PC-9 (cell line): ENCODE results near the gene NCF4. TPM values are rescaled to one million over a fixed set of nuclear protein-coding genes. Genes with fewer than 3 reads are reported as not detected.

ENCODE experiments used
- BruUV-seq: library from RNA; stranded (reverse); fragments of 400-500 nt; replicated peaks from 2 replicates; lab custom pipeline; 2021; lab: Mats Ljungman, UMichigan
- CTCF ChIA-PET: fragments of 300-600 bp; sonication (Branson Sonifier 250); formaldehyde crosslinking; loops from one replicate; lab custom pipeline; 2022; ENCODE audit warnings: antibody characterized with exemption; lab: Charles Lee
- POLR2A ChIA-PET: fragments of 300-600 bp; sonication (Branson Sonifier 250); formaldehyde crosslinking; loops from one replicate; lab custom pipeline; 2022; ENCODE audit warnings: antibody characterized with exemption; ENCODE audit not compliant: unreplicated experiment; lab: Charles Lee
- DNase-seq, 2 experiments: peaks; one replicate each; pipeline versions ENCODE4 v3.0.0 to v3.0.0-alpha.2; 2015 to 2022; ENCODE audit warnings: mixed read lengths in 1 of 2
- H2AFZ ChIP-seq: fragments of 200-600 bp; sonication (generic); 2 replicates; pipeline ENCODE4 v1.8.1; 2017; ENCODE audit warnings: antibody characterized with exemption
- H3F3A ChIP-seq: fragments of 200-600 bp; sonication (generic); 2 replicates; pipeline ENCODE4 v1.8.1; 2017; ENCODE audit warnings: antibody characterized with exemption, mild to moderate bottlenecking, low read depth; ENCODE audit not compliant: insufficient read depth
- H3K27ac ChIP-seq: fragments of 200-600 bp; sonication (generic); 2 replicates; pipeline ENCODE4 v1.6.1; 2016; ENCODE audit warnings: mixed run types
- H3K27me3 ChIP-seq: fragments of 200-600 bp; sonication (generic); 2 replicates; pipeline ENCODE4 v1.6.1; 2016; ENCODE audit warnings: low read depth, mixed run types; ENCODE audit not compliant: insufficient read depth
- H3K36me3 ChIP-seq: fragments of 200-600 bp; sonication (generic); 2 replicates; pipeline ENCODE4 v1.6.1; 2016; ENCODE audit warnings: low read depth, mixed run types
- H3K4me1 ChIP-seq: fragments of 200-600 bp; sonication (generic); replicated peaks from 2 replicates; pipeline ENCODE4 v1.6.1; 2016; ENCODE audit warnings: mixed run types; ENCODE audit not compliant: insufficient read depth
- H3K4me2 ChIP-seq: fragments of 200-600 bp; sonication (generic); 2 replicates; pipeline ENCODE4 v1.6.1; 2017; ENCODE audit warnings: mixed run types
- H3K4me3 ChIP-seq: fragments of 200-600 bp; sonication (generic); 2 replicates; pipeline ENCODE4 v1.6.1; 2016; ENCODE audit warnings: mixed run types
- H3K79me2 ChIP-seq: fragments of 200-600 bp; sonication (generic); 2 replicates; pipeline ENCODE4 v1.6.1; 2017; ENCODE audit warnings: low read depth, mixed run types
- H3K9me2 ChIP-seq: fragments of 200-600 bp; sonication (generic); 2 replicates; pipeline ENCODE4 v1.8.1; 2017; ENCODE audit warnings: mild to moderate bottlenecking; ENCODE audit not compliant: insufficient read depth
- H3K9me3 ChIP-seq: fragments of 200-600 bp; sonication (generic); 2 replicates; pipeline ENCODE4 v1.8.1; 2016; ENCODE audit warnings: low read depth; ENCODE audit not compliant: insufficient read depth
- H4K20me1 ChIP-seq: fragments of 200-600 bp; sonication (generic); 2 replicates; pipeline ENCODE4 v1.8.1; 2017; ENCODE audit not compliant: insufficient read depth
- EZH2 ChIP-seq: fragments of 200-600 bp; sonication (generic); IDR thresholded peaks from 2 replicates; pipeline ENCODE4 v1.8.0; 2017; ENCODE audit warnings: antibody characterized with exemption, low read depth
- intact Hi-C: fragments of 100-400 bp; cut with micrococcal nuclease; formaldehyde crosslinking; loops from one replicate; pipeline ENCODE4 v1.10.0; 2022; ENCODE audit not compliant: unreplicated experiment
- total RNA-seq: library from RNA; stranded (reverse); gene quantifications from 2 replicates; pipeline ENCODE4 v1.2.3, GENCODE V29; 2021
- TF ChIP-seq, protein P1 (sequence below): fragments of 200-600 bp; sonication (generic); conservative IDR thresholded peaks from 2 replicates; pipeline ENCODE4 v1.6.1; 2017; ENCODE audit warnings: mixed run types, antibody characterized with exemption, mild to moderate bottlenecking, moderate library complexity

The NCF4 gene
- total RNA-seq, 1 experiment from 2014 or later = 3.9 TPM

GRCh38 chr22:36830601-36831000 is 30.2 kb upstream of the NCF4 start:
- Histone ChIP-seq H3K9me2 (no peaks in the 10 kb centered on the region), H3K9me3 (peaks cover 3% of the 10 kb centered on the region; the same call in 1 of the 2 replicates), H3K27me3 (no peaks in the 10 kb centered on the region), H3K4me2 (no peak overlapping the region), H3K4me1 (peaks cover 4% of the 10 kb centered on the region; the same call in 1 of the 2 replicates), H3K4me3 (no peak overlapping the region), H3K36me3 (no peaks in the 10 kb centered on the region), H3K27ac (no peak overlapping the region), H2AFZ (no peak overlapping the region), H4K20me1 (no peaks in the 10 kb centered on the region), H3F3A (0 out of 2 replicates have a peak, but pooled peaks cover 3% of the 10 kb centered on the region), H3K79me2 (no peaks in the 10 kb centered on the region)
- ChIA-PET CTCF (no interaction called here), POLR2A (interaction anchor here (0.8 kb wide), 1 partner anchor 501 kb away, joined by 8 read pairs; no protein-coding TSS in a partner anchor)
- DNase-seq = no peak
- intact Hi-C loops = no loop called here
- no peak for TF ChIP-seq EZH2
- TF ChIP-seq, protein P1, sequence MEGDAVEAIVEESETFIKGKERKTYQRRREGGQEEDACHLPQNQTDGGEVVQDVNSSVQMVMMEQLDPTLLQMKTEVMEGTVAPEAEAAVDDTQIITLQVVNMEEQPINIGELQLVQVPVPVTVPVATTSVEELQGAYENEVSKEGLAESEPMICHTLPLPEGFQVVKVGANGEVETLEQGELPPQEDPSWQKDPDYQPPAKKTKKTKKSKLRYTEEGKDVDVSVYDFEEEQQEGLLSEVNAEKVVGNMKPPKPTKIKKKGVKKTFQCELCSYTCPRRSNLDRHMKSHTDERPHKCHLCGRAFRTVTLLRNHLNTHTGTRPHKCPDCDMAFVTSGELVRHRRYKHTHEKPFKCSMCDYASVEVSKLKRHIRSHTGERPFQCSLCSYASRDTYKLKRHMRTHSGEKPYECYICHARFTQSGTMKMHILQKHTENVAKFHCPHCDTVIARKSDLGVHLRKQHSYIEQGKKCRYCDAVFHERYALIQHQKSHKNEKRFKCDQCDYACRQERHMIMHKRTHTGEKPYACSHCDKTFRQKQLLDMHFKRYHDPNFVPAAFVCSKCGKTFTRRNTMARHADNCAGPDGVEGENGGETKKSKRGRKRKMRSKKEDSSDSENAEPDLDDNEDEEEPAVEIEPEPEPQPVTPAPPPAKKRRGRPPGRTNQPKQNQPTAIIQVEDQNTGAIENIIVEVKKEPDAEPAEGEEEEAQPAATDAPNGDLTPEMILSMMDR = no peak
- no TSS peak for BruUV-seq

DNA sequence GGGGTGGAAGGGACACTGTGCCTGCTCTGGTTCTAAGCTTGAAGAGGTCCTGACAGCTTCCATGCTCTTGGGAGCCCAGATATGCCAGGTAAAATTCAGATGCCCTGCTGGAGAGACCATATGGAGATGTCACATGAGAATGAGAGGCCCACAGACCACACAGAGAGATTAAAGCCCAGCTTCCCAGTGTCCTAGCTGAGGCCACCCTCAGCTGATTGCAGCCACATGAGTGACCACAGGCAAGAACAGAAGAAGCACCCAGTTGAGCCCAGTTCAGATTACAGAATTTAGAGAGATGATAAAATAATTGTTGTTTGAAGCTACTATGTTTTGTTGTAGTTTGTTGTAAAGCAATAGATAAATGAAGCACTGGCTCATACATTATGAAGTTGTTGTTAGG is 29.6 kb upstream of the NCF4 start:
- H3K4me3 ChIP-seq = no peak overlapping the region
- H4K20me1 ChIP-seq = no peaks in the 10 kb centered on the region
- peaks cover 3% of the 10 kb centered on the region; the same call in 1 of the 2 replicates for H3K9me3 ChIP-seq
- BruUV-seq = no TSS peak
- H3K36me3 ChIP-seq = no peaks in the 10 kb centered on the region
- H3K27ac ChIP-seq = no peak overlapping the region
- TF ChIP-seq, protein P1 = no peak
- TF ChIP-seq EZH2 = no peak
- no peak for DNase-seq
- no peaks in the 10 kb centered on the region for H3K9me2 ChIP-seq
- POLR2A ChIA-PET = no interaction called here
- CTCF ChIA-PET = interaction anchor here (0.6 kb wide), 1 partner anchor 26 kb away, joined by 4 read pairs; no protein-coding TSS in a partner anchor
- no peaks in the 10 kb centered on the region for H3K79me2 ChIP-seq
- peaks cover 4% of the 10 kb centered on the region; the same call in 1 of the 2 replicates for H3K4me1 ChIP-seq
- H3K4me2 ChIP-seq = no peak overlapping the region
- H3F3A ChIP-seq = 0 out of 2 replicates have a peak, but pooled peaks cover 3% of the 10 kb centered on the region
- no peak overlapping the region for H2AFZ ChIP-seq
- H3K27me3 ChIP-seq = no peaks in the 10 kb centered on the region
- intact Hi-C loops = no loop called here

GRCh38 chr22:36831717-36832116 is 29.1 kb upstream of the NCF4 start:
- H3K9me2 ChIP-seq = no peaks in the 10 kb centered on the region
- DNase-seq = no peak
- no peaks in the 10 kb centered on the region for H3K36me3 ChIP-seq
- H3K9me3 ChIP-seq = peaks cover 3% of the 10 kb centered on the region; the same call in 1 of the 2 replicates
- ChIA-PET CTCF (interaction anchor here (0.7 kb wide), 2 partner anchors 8 to 600 kb away, joined by 3 to 4 read pairs; no protein-coding TSS in a partner anchor), POLR2A (no interaction called here)
- H3F3A ChIP-seq = 0 out of 2 replicates have a peak, but pooled peaks cover 3% of the 10 kb centered on the region
- H4K20me1 ChIP-seq = no peaks in the 10 kb centered on the region
- H3K27ac ChIP-seq = no peak overlapping the region
- peaks cover 5% of the 10 kb centered on the region for H3K4me1 ChIP-seq
- H3K4me3 ChIP-seq = no peak overlapping the region
- no peaks in the 10 kb centered on the region for H3K79me2 ChIP-seq
- no peak for TF ChIP-seq EZH2
- no peaks in the 10 kb centered on the region for H3K27me3 ChIP-seq
- H2AFZ ChIP-seq = no peak overlapping the region
- intact Hi-C loops = no loop called here
- H3K4me2 ChIP-seq = no peak overlapping the region
- no TSS peak for BruUV-seq
